K562 (cell line): ENCODE measurements around the gene IGF2BP1. TPM values are rescaled to one million over a fixed set of nuclear protein-coding genes. Genes with fewer than 3 reads are reported as not detected.
A peak's percentile ranks its signal among the peaks of the same experiment; 100 is the strongest.

Experiments used
- ATAC-seq: fragments of 200-7000 bp; cut with Tn5 transposase; 3 replicates; pipeline ENCODE4 v1.9.1; 2020; ENCODE audit warnings: moderate library complexity
- BruUV-seq: library from RNA; stranded (reverse); fragments of 400-500 nt; replicated peaks from 2 replicates; lab custom pipeline; 2021; lab: Mats Ljungman, UMichigan
- CTCF ChIA-PET: fragments of 300-600 bp; formaldehyde crosslinking; extraction: SDS; loops from one replicate; lab custom pipeline; 2021; ENCODE audit warnings: low intra/inter-chr PET ratio; lab: Yijun Ruan, JAX
- POLR2A ChIA-PET: fragments of 300-600, 350-650 bp; sonication (Branson Sonifier 250); formaldehyde crosslinking; extraction: SDS; loops from one replicate; lab custom pipeline; 2021; ENCODE audit warnings: antibody characterized with exemption, inconsistent platforms; lab: Yijun Ruan, JAX
- DNase-seq, 4 experiments: peaks; one replicate each; pipeline versions ENCODE4 v3.0.0 to v3.0.0-alpha.2; 2011 to 2018; ENCODE audit warnings: low spot score in 3 of 4, mixed read lengths in 3 of 4; ENCODE audit errors: extremely low read depth in 1 of 4
- FAIRE-seq: peaks from 2 replicates; lab custom pipeline; 2011; peaks lifted over from hg19 to GRCh38; lab: Jason Lieb, UNC
- H2AFZ ChIP-seq: 2 replicates; pipeline ENCODE4 v1.6.0; 2011; ENCODE audit warnings: low read depth, low read length, control low read depth, inconsistent platforms
- H3K27ac ChIP-seq: fragments of 200-600 bp; 3 replicates; pipeline ENCODE4 v1.8.0; 2011; ENCODE audit warnings: low read depth, mild to moderate bottlenecking, control low read depth, inconsistent platforms, low read length, moderate library complexity, mixed read lengths; ENCODE audit errors: extremely low read depth
- H3K27me3 ChIP-seq, 2 experiments: fragments of 300-600 bp in 1 of 2; 2 replicates in 1 of 2; 3 replicates in 1 of 2; pipeline versions ENCODE4 v1.6.0 to v1.8.0; 2011; ENCODE audit warnings: inconsistent platforms in 2 of 2, low read length in 2 of 2, mild to moderate bottlenecking in 1 of 2, mixed read lengths in 1 of 2, moderate library complexity in 1 of 2; ENCODE audit not compliant: control insufficient read depth in 2 of 2, insufficient read depth in 2 of 2
- H3K36me3 ChIP-seq: fragments of 300-600 bp; 3 replicates; pipeline ENCODE4 v1.8.0; 2011; ENCODE audit warnings: mild to moderate bottlenecking, low read length, inconsistent platforms; ENCODE audit not compliant: control insufficient read depth, insufficient read depth
- H3K4me1 ChIP-seq, 2 experiments: fragments of 200-600 bp in 1 of 2; replicated peaks in 1 of 2; 2 replicates in 1 of 2; 3 replicates in 1 of 2; pipeline versions ENCODE4 v1.5.1 to v1.8.0; 2011; ENCODE audit warnings: inconsistent platforms in 2 of 2, low read length in 2 of 2, mild to moderate bottlenecking in 1 of 2, mixed read lengths in 1 of 2, moderate library complexity in 1 of 2; ENCODE audit not compliant: control insufficient read depth in 2 of 2, insufficient read depth in 2 of 2
- H3K4me2 ChIP-seq: 2 replicates; pipeline ENCODE4 v1.6.1; 2011; ENCODE audit warnings: low read length, control low read depth, inconsistent platforms, mixed read lengths; ENCODE audit not compliant: insufficient read depth
- H3K4me3 ChIP-seq: fragments of 200-600 bp; sonication (generic), shearing (Covaris generic); 2 replicates; pipeline ENCODE4 v1.5.1; 2016; ENCODE audit warnings: control low read depth, inconsistent platforms
- H3K79me2 ChIP-seq: fragments of 200-600 bp; 3 replicates; pipeline ENCODE4 v1.8.0; 2011; ENCODE audit warnings: low read length, inconsistent platforms; ENCODE audit not compliant: control insufficient read depth, insufficient read depth
- H3K9ac ChIP-seq, 2 experiments: 2 replicates each; pipeline versions ENCODE4 v1.6.0 to v1.6.1; 2011; ENCODE audit warnings: low read depth in 2 of 2, low read length in 2 of 2, control low read depth in 1 of 2, inconsistent platforms in 1 of 2, mild to moderate bottlenecking in 1 of 2, mixed read lengths in 1 of 2; ENCODE audit not compliant: insufficient read depth in 1 of 2
- H3K9me1 ChIP-seq: one replicate; pipeline ENCODE4 v1.6.0; 2011; ENCODE audit warnings: inconsistent platforms, mild to moderate bottlenecking, low read length, moderate library complexity; ENCODE audit not compliant: control insufficient read depth, insufficient read depth
- H3K9me3 ChIP-seq: replicated peaks from 2 replicates; pipeline ENCODE4 v1.5.1; 2011; ENCODE audit warnings: low read depth, low read length, inconsistent platforms; ENCODE audit not compliant: control insufficient read depth, insufficient read depth
- H4K20me1 ChIP-seq: replicated peaks from 2 replicates; pipeline ENCODE4 v1.6.1; 2011; ENCODE audit warnings: low read length, inconsistent platforms, mixed read lengths; ENCODE audit not compliant: control insufficient read depth, insufficient read depth
- JUNB ChIP-seq: fragments of 450-650 bp; formaldehyde crosslinking; conservative IDR thresholded peaks from 2 replicates; pipeline ENCODE4 v1.4.0; 2020; ENCODE audit warnings: mild to moderate bottlenecking
- RAD21 ChIP-seq, 2 experiments: fragments of 250-450 bp in 1 of 2; fragments of 450-650 bp in 1 of 2; sonication (Bioruptor Pico) in 1 of 2; formaldehyde crosslinking in 1 of 2; IDR thresholded peaks in 1 of 2; conservative IDR thresholded peaks in 1 of 2; 2 replicates each; pipeline versions ENCODE4 v1.4.0 to v1.8.0; 2020 to 2022; ENCODE audit warnings: mild to moderate bottlenecking in 2 of 2, moderate library complexity in 1 of 2
- WGBS: fragments of 100-300 bp; shearing (Covaris generic); methylation state at CpG from one replicate; pipeline ENCODE4 v1.1.6; 2016; ENCODE audit warnings: low coverage, mixed read lengths; ENCODE audit not compliant: insufficient coverage; ENCODE audit errors: missing lambda C conversion rate; 5-methylcytosine and 5-hydroxymethylcytosine counted together
- in situ Hi-C: fragments of 300-500 bp; cut with MboI; formaldehyde crosslinking; loops from 4 replicates; pipeline ENCODE4 v1.15.0; 2018; ENCODE audit warnings: inconsistent platforms, mixed read lengths
- intact Hi-C: fragments of 100-400 bp; cut with micrococcal nuclease; formaldehyde crosslinking; loops from 2 replicates; pipeline ENCODE4 v1.14.2; 2022
- polyA plus RNA-seq, 8 experiments: library from polyadenylated mRNA; depleted of rRNA in 4 of 8; stranded (reverse) in 5 of 8; unstranded in 3 of 8; fragments of >200 nt; fragmentation: Nextera tagmentation in 2 of 8; fragmentation: Illumina TruSeq in 1 of 8; extraction: Ambion mirVana in 2 of 8; extraction: Trizol in 1 of 8; gene quantifications; 2 replicates each; pipeline versions ENCODE4 v1.2.1 to v1.2.3, GENCODE V29; 2011 to 2014; ENCODE audit warnings: inconsistent platforms in 1 of 8, missing spikeins in 1 of 8
- total RNA-seq, 7 experiments: library from RNA; depleted of rRNA in 6 of 7; stranded (reverse); fragments of >200 nt in 6 of 7; fragmentation: Illumina TruSeq in 2 of 7; extraction: Trizol in 2 of 7; gene quantifications; 2 replicates each; pipeline versions ENCODE4 v1.2.1 to v1.2.3, GENCODE V29; 2011 to 2021; ENCODE audit warnings: low replicate concordance in 1 of 7

Gene IGF2BP1
- total and polyA plus RNA-seq, 9 of the 15 experiments (the other 6 are each of a cell fraction or from before 2014, with no cell fraction given), result 13.0 to 318 (median 53.6) TPM

DNA sequence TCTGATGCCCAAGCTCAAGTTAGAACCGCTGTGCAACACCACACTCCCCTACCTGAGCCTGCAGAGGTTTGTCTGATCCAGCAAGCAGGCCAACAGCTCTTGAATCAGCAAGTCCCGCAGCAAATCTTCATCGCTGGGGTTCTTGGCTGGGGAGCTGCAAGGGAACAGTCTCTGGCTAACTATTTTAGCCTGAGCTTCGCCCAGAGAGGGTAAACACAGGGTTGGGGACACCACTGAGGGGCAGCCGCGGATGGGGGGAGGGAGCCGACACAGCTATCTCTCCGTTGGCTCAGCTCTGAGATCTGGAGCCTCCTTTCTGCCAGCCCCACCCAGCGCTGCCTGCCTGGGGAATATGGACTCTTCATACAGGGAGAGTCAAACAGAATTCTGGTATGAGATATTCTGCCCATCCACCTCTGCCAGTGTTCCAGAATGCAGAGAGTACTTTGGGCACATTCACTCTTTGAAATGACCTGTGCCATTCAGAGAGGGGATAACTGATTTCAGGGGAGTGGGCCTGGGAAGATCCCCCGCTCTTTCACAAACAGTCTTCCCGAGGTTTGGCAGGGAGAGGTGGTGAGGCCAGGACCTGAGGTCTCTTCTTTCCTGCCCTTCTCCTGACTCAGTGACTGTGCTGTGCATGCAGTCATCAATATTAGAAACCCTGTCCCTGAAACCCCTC, 36.2 kb upstream of the IGF2BP1 start:
- H3K4me3 ChIP-seq, result no peak overlapping the region
- CTCF ChIA-PET, result no interaction called here
- no TSS peak for BruUV-seq
- POLR2A ChIA-PET, result interaction anchor here (1.0 to 4.7 kb wide), 6 partner anchors 8 to 66 kb away, joined by 3 to 31 read pairs (median 4); no protein-coding TSS in a partner anchor
- TF ChIP-seq JUNB (CRISPR knock-in tag) (no peak), RAD21 (CRISPR knock-in tag; conservative IDR thresholded peaks at IDR 0.05 in 1 of 2, IDR thresholded peaks at IDR 0.05 in 1 of 2) (0 out of 4 replicates have a peak, but pooled peaks of 1 of the 2 experiments have one; percentile 11)
- 11% methylated on average over 11 of the region's 11 CpGs for WGBS
- ATAC-seq (peak; percentile 75), FAIRE-seq (no peak), DNase-seq (peak; percentile 24 to 49 (median 42))
- no peaks in the 10 kb centered on the region for H3K9me3 ChIP-seq
- H3K4me1 ChIP-seq, result peaks cover 17 to 19% of the 10 kb centered on the region in 2 experiments
- intact Hi-C loops (no loop called here), in situ Hi-C loops (no loop called here)
- H3K79me2 ChIP-seq, result no peaks in the 10 kb centered on the region
- H2AFZ ChIP-seq, result peak overlapping the region; percentile 88
- H3K4me2 ChIP-seq, result peak overlapping the region; percentile 45
- H4K20me1 ChIP-seq, result no peaks in the 10 kb centered on the region
- H3K9me1 ChIP-seq, result no peaks in the 10 kb centered on the region
- H3K36me3 ChIP-seq, result no peaks in the 10 kb centered on the region
- H3K27ac ChIP-seq, result no peak overlapping the region
- peak overlapping the region; percentile 27 to 81; a peak in 3 of 4 replicates for H3K9ac ChIP-seq
- no peaks in the 10 kb centered on the region for H3K27me3 ChIP-seq
